ENCODE results near the gene PTH. TPM values are rescaled to one million over a fixed set of nuclear protein-coding genes. Genes with fewer than 3 reads are reported as not detected.

Gene PTH
- total and polyA plus RNA-seq, 9 of the 15 experiments (the other 6 are each of a cell fraction or from before 2014, with no cell fraction given): not detected

DNA sequence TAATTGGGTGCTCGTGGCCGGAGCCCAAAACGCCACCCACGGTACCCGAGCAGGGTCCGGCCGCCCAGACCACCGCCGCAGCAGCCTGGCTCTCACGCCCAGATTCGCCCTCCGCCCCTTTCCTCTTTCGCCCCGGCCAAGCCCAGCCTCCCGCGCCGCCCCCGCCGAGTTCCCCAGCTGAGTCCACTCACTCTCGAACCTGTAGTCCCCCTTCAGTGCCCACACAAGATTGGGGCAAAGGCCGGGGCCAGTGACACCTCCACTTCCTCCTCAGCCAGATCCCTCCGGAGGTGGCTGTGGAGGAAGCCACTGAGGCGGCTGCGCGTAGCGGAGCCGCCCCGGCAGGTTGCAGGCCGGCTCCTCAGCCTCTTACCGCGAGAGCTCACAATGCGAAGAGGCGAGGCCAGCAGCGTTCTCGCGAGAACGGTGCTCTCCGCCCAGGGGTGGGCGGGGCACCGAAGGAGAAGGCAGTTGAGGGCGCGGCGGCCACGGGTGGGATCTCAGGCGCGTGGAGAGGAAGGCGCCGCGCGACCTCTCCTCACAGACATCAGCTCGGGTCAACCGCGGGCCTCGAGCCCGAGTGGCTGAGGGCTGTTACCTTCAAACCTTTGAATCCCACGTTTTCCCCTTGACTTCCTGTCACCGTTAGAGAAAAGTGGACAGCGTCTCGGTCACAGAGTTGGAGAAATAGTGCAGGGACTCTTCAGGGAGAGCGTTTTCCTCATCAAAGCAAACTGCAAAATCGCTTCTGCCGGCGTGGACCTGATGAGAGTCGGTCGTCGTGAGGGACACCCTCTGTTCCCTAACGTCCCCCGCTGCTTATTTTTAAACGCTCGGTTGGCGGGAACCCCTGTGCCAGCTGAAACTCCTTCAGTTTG lies 32.7 kb downstream of the PTH start, which contains the start of gene BTBD10 (continued):
- TF ChIP-seq, protein P1, sequence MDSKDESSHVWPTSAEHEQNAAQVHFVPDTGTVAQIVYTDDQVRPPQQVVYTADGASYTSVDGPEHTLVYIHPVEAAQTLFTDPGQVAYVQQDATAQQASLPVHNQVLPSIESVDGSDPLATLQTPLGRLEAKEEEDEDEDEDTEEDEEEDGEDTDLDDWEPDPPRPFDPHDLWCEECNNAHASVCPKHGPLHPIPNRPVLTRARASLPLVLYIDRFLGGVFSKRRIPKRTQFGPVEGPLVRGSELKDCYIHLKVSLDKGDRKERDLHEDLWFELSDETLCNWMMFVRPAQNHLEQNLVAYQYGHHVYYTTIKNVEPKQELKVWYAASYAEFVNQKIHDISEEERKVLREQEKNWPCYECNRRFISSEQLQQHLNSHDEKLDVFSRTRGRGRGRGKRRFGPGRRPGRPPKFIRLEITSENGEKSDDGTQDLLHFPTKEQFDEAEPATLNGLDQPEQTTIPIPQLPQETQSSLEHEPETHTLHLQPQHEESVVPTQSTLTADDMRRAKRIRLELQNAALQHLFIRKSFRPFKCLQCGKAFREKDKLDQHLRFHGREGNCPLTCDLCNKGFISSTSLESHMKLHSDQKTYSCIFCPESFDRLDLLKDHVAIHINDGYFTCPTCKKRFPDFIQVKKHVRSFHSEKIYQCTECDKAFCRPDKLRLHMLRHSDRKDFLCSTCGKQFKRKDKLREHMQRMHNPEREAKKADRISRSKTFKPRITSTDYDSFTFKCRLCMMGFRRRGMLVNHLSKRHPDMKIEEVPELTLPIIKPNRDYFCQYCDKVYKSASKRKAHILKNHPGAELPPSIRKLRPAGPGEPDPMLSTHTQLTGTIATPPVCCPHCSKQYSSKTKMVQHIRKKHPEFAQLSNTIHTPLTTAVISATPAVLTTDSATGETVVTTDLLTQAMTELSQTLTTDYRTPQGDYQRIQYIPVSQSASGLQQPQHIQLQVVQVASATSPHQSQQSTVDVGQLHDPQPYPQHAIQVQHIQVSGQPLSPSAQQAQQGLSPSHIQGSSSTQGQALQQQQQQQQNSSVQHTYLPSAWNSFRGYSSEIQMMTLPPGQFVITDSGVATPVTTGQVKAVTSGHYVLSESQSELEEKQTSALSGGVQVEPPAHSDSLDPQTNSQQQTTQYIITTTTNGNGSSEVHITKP (IDR thresholded peaks at IDR 0.05; ENCODE audit: partially characterized antibody): peak; percentile 34
- peak; percentile 81 for TF ChIP-seq EP400 (IDR thresholded peaks at IDR 0.05)
- TF ChIP-seq ZNF347 (CRISPR knock-in tag; IDR thresholded peaks at IDR 0.05; ENCODE audit: low read depth): no peak
- 0 out of 2 replicates have a peak, but pooled peaks have one; percentile 48 for TF ChIP-seq FOXP1 (CRISPR knock-in tag; IDR thresholded peaks at IDR 0.05)
- peak in 1 of 3 experiments; percentile 50; a peak in 2 of 6 replicates for TF ChIP-seq CTCF (IDR thresholded peaks at IDR 0.05 in 2 of 3, conservative IDR thresholded peaks at IDR 0.05 in 1 of 3; ENCODE audit: insufficient read depth in 2 of 3, low read depth in 1 of 3, low read length in 3 of 3)
- TF ChIP-seq PCBP2 (IDR thresholded peaks at IDR 0.05; ENCODE audit: low read depth, low read length, poor library complexity, severe bottlenecking): no peak
- no peak for TF ChIP-seq ZNF280A (IDR thresholded peaks at IDR 0.05; ENCODE audit: low read depth, partially characterized antibody)
- no peak for TF ChIP-seq NCOA4 (IDR thresholded peaks at IDR 0.05; ENCODE audit: partially characterized antibody)
- 0 out of 2 replicates have a peak, but pooled peaks have one; percentile 37 for TF ChIP-seq ZNF766 (CRISPR knock-in tag; conservative IDR thresholded peaks at IDR 0.05)
- TF ChIP-seq SMARCE1 (IDR thresholded peaks at IDR 0.05): no peak
- TF ChIP-seq CTCFL (IDR thresholded peaks at IDR 0.05; ENCODE audit: borderline replicate concordance, insufficient read depth, low read depth, low read length, poor library complexity, severe bottlenecking): no peak
- peak; percentile 80 for TF ChIP-seq HDAC3 (IDR thresholded peaks at IDR 0.05; ENCODE audit: borderline replicate concordance, partially characterized antibody)
- TF ChIP-seq HDAC1 (IDR thresholded peaks at IDR 0.05): peak in 1 of 2 experiments; percentile 77; a peak in 2 of 4 replicates
- peak; percentile 95 for TF ChIP-seq CBX1 (IDR thresholded peaks at IDR 0.05; ENCODE audit: low read depth)
- TF ChIP-seq ZZZ3 (IDR thresholded peaks at IDR 0.05): no peak
- TF ChIP-seq ZNF77 (CRISPR knock-in tag; IDR thresholded peaks at IDR 0.05): no peak
- no peak for TF ChIP-seq SMAD2 (IDR thresholded peaks at IDR 0.05; ENCODE audit: low read depth, low read length)

Measured in K562 (cell line).